Measurements from ENCODE around the gene ADAMTS2. TPM values are rescaled to one million over a fixed set of nuclear protein-coding genes. Genes with fewer than 3 reads are reported as not detected.

Gene ADAMTS2
- total and polyA plus RNA-seq, 2 of the 4 experiments (the other 2 are of a cell fraction) = 19.0 to 58.8 TPM

DNA sequence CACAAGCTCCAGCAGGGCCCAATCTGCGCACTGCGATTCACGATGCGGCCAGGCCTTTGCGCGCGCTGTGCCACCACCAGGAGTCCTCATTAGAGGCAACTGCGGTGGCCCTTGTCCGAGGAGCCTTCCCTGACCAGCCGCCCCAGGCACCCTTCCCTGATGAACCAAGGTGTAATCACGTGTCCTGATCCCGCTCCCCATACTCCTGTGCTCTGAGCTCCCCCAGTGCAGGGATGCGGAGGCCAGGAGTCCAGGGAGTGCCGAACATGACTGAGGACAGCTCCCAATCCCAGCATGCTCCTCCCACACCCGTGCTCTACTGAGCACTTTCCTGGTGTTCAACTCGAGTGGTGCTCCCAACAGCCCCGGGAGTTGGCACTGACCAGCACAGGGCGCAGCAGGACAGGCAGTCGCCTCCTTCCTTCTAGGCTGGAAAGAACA is 150.3 kb downstream of the ADAMTS2 start:
- no peak overlapping the region for H3K56ac ChIP-seq (ENCODE audit: extremely low read depth, insufficient read depth, low read length)
- dilution Hi-C loops (cut with HindIII; ENCODE audit: low sequenced_read_pairs, unreplicated experiment) (no loop called here), intact Hi-C loops (cut with micrococcal nuclease) (no loop called here), in situ Hi-C loops (cut with MboI; ENCODE audit: low sequenced_read_pairs) (no loop called here)
- no peak overlapping the region for H3K4me3 ChIP-seq (ENCODE audit: insufficient read depth, low read depth, low read length)
- no peak overlapping the region for H3K23ac ChIP-seq (ENCODE audit: low read depth, low read length)
- TF ChIP-seq CEBPB (IDR thresholded peaks at IDR 0.05; ENCODE audit: low read depth, low read length) = no peak
- TF ChIP-seq, protein P1, sequence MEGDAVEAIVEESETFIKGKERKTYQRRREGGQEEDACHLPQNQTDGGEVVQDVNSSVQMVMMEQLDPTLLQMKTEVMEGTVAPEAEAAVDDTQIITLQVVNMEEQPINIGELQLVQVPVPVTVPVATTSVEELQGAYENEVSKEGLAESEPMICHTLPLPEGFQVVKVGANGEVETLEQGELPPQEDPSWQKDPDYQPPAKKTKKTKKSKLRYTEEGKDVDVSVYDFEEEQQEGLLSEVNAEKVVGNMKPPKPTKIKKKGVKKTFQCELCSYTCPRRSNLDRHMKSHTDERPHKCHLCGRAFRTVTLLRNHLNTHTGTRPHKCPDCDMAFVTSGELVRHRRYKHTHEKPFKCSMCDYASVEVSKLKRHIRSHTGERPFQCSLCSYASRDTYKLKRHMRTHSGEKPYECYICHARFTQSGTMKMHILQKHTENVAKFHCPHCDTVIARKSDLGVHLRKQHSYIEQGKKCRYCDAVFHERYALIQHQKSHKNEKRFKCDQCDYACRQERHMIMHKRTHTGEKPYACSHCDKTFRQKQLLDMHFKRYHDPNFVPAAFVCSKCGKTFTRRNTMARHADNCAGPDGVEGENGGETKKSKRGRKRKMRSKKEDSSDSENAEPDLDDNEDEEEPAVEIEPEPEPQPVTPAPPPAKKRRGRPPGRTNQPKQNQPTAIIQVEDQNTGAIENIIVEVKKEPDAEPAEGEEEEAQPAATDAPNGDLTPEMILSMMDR (conservative IDR thresholded peaks at IDR 0.05; ENCODE audit: low read depth, low read length) = no peak
- TF ChIP-seq POLR2A (IDR thresholded peaks at IDR 0.05; ENCODE audit: low read depth, low read length) = no peak
- TF ChIP-seq FOS (IDR thresholded peaks at IDR 0.05; ENCODE audit: low read depth, low read length) = no peak
- no peak for TF ChIP-seq BHLHE40 (IDR thresholded peaks at IDR 0.05; ENCODE audit: low read depth, low read length)
- TF ChIP-seq NFE2L2 (IDR thresholded peaks at IDR 0.05; ENCODE audit: low read depth, low read length) = no peak
- no peak for TF ChIP-seq RFX5 (IDR thresholded peaks at IDR 0.05; ENCODE audit: low read depth, low read length)
- TF ChIP-seq RCOR1 (IDR thresholded peaks at IDR 0.05; ENCODE audit: insufficient replicate concordance, low read length) = no peak
- no peak for TF ChIP-seq MAFK (IDR thresholded peaks at IDR 0.05; ENCODE audit: low read depth, low read length)
- no peak for TF ChIP-seq MXI1 (IDR thresholded peaks at IDR 0.05; ENCODE audit: borderline replicate concordance, low read depth, low read length)
- TF ChIP-seq, protein P2, sequence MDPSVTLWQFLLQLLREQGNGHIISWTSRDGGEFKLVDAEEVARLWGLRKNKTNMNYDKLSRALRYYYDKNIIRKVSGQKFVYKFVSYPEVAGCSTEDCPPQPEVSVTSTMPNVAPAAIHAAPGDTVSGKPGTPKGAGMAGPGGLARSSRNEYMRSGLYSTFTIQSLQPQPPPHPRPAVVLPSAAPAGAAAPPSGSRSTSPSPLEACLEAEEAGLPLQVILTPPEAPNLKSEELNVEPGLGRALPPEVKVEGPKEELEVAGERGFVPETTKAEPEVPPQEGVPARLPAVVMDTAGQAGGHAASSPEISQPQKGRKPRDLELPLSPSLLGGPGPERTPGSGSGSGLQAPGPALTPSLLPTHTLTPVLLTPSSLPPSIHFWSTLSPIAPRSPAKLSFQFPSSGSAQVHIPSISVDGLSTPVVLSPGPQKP (IDR thresholded peaks at IDR 0.05; ENCODE audit: borderline replicate concordance, low read depth, low read length) = no peak
- no peak for TF ChIP-seq CHD1 (IDR thresholded peaks at IDR 0.05; ENCODE audit: low read depth, low read length)
- TF ChIP-seq RAD21 (IDR thresholded peaks at IDR 0.05; ENCODE audit: low read length) = no peak
- TF ChIP-seq, protein P3, sequence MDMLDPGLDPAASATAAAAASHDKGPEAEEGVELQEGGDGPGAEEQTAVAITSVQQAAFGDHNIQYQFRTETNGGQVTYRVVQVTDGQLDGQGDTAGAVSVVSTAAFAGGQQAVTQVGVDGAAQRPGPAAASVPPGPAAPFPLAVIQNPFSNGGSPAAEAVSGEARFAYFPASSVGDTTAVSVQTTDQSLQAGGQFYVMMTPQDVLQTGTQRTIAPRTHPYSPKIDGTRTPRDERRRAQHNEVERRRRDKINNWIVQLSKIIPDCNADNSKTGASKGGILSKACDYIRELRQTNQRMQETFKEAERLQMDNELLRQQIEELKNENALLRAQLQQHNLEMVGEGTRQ (IDR thresholded peaks at IDR 0.05; ENCODE audit: low read depth, low read length) = no peak
- TF ChIP-seq MAZ (IDR thresholded peaks at IDR 0.05; ENCODE audit: borderline replicate concordance, low read depth, low read length) = no peak
- peaks cover 3% of the 10 kb centered on the region; the same call in 1 of the 2 replicates for H3K36me3 ChIP-seq (ENCODE audit: control insufficient read depth, insufficient read depth, low read length)
- POLR2A ChIA-PET (ENCODE audit: unreplicated experiment) = no interaction called here
- H3K4me2 ChIP-seq (ENCODE audit: low read depth, low read length) = no peak overlapping the region
- no peaks in the 10 kb centered on the region for H3K27me3 ChIP-seq (ENCODE audit: control insufficient read depth, insufficient read depth, low read length)
- peaks cover 3% of the 10 kb centered on the region; the same call in 1 of the 2 replicates for H3K9me1 ChIP-seq (ENCODE audit: insufficient read depth, low read length)
- peaks cover 5 to 12% of the 10 kb centered on the region in 2 experiments; a peak in 2 of 4 replicates for H3K79me1 ChIP-seq (ENCODE audit: low read depth in 1 of 2, low read length in 2 of 2)
- no peak overlapping the region for H2AK9ac ChIP-seq (replicated peaks; ENCODE audit: low read depth, low read length, poor library complexity)
- no peaks in the 10 kb centered on the region for H4K20me1 ChIP-seq (ENCODE audit: insufficient read depth, low read length)
- no peak overlapping the region for H4K5ac ChIP-seq (ENCODE audit: low read depth, low read length)
- H3K14ac ChIP-seq (replicated peaks; ENCODE audit: low read depth, low read length) = no peak overlapping the region
- no peak overlapping the region for H2AFZ ChIP-seq (replicated peaks; ENCODE audit: low read length, poor library complexity)
- H3K18ac ChIP-seq (ENCODE audit: low read depth, low read length) = no peak overlapping the region
- no peak for DNase-seq
- no peak overlapping the region for H2BK120ac ChIP-seq (ENCODE audit: low read depth, low read length)
- H3K27ac ChIP-seq (ENCODE audit: insufficient read depth, low read length) = no peak overlapping the region
- H4K91ac ChIP-seq (ENCODE audit: insufficient read depth, low read depth, low read length) = no peak overlapping the region
- no peak overlapping the region for H4K8ac ChIP-seq (ENCODE audit: low read depth in 2 of 2, low read length in 2 of 2)
- H3K4me1 ChIP-seq (ENCODE audit: control insufficient read depth, insufficient read depth, low read length) = no peaks in the 10 kb centered on the region
- no peak overlapping the region for H2AK5ac ChIP-seq (ENCODE audit: low read depth, low read length)
- no peak overlapping the region for H2BK15ac ChIP-seq (ENCODE audit: low read depth, low read length)
- H2BK5ac ChIP-seq (ENCODE audit: low read depth, low read length, poor library complexity, severe bottlenecking) = no peak overlapping the region
- BruUV-seq (replicated peaks) = no TSS peak
- H2BK20ac ChIP-seq (ENCODE audit: low read depth, low read length) = no peak overlapping the region
- CTCF ChIA-PET = no interaction called here
- H3K9ac ChIP-seq (ENCODE audit: low read depth, low read length) = no peak overlapping the region
- 93% methylated on average over 8 of the region's 19 CpGs; no CpG with 5 or more reads in 1 of the 2 experiments for WGBS, 2 experiments (ENCODE audit: extremely low coverage in 2 of 2, insufficient read length in 1 of 2)
- H3K4ac ChIP-seq (ENCODE audit: low read depth, low read length) = no peak overlapping the region
- no peaks in the 10 kb centered on the region for H3K9me3 ChIP-seq (ENCODE audit: control insufficient read depth, insufficient read depth, low read length)
- no peak for ATAC-seq (ENCODE audit: low read depth)
